Measurements from ENCODE around the gene SVIL.

DNA sequence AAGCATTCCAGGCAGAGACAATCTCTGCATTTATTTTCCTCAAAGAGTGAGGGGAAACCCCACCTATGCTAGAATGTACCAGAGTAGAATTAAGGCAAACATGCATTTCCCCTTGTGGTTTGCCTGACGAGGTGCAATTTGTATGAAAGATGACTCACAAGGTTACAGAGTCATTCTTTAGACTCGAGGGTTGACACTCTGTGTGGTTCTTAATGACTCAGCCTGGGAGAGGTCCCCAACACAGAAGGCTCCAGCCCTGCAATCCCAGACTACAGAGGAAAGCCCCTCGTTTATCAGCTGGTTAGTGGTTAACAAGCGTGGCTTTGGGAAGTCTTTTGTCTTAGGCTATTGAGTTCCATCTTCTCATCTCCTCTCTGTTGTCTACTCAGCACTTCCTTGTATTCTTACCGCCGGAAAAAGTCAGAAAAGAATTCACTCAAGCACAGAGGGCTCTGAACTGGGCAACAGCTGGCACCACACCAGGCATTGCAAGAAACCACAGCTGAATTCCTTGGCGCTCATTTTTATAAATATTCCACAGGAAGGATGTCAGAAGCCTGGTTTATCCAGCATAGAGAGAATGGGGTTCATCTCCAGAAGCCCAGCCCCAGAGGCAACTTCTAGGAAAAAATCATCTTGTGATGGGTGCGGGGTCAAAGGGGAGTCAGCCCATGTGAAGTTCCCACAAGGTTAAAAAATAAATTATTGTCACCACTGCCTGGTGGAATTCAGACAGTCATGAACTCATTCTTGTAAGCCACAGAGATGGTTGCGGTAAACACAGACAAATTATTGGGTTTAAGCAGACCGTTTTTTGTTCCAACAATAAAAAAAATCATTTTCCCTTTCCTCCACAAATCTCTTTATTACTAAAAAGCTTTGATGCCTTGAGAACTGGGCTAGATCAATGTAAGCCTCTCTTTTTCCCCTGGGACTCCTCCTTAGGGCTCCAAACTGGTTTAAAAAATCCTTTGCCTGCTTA is 24.5 kb upstream of the SVIL start:
- TF ChIP-seq, protein P1, sequence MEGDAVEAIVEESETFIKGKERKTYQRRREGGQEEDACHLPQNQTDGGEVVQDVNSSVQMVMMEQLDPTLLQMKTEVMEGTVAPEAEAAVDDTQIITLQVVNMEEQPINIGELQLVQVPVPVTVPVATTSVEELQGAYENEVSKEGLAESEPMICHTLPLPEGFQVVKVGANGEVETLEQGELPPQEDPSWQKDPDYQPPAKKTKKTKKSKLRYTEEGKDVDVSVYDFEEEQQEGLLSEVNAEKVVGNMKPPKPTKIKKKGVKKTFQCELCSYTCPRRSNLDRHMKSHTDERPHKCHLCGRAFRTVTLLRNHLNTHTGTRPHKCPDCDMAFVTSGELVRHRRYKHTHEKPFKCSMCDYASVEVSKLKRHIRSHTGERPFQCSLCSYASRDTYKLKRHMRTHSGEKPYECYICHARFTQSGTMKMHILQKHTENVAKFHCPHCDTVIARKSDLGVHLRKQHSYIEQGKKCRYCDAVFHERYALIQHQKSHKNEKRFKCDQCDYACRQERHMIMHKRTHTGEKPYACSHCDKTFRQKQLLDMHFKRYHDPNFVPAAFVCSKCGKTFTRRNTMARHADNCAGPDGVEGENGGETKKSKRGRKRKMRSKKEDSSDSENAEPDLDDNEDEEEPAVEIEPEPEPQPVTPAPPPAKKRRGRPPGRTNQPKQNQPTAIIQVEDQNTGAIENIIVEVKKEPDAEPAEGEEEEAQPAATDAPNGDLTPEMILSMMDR (IDR thresholded peaks at IDR 0.05), result no peak
- no peak for TF ChIP-seq EZH2 (IDR thresholded peaks at IDR 0.05)
